ENCODE measurements around the gene PERM1. TPM values are rescaled to one million over a fixed set of nuclear protein-coding genes. Genes with fewer than 3 reads are reported as not detected.

PERM1 gene
- total RNA-seq, 2 donors from 2014 or later, result not detected

DNA sequence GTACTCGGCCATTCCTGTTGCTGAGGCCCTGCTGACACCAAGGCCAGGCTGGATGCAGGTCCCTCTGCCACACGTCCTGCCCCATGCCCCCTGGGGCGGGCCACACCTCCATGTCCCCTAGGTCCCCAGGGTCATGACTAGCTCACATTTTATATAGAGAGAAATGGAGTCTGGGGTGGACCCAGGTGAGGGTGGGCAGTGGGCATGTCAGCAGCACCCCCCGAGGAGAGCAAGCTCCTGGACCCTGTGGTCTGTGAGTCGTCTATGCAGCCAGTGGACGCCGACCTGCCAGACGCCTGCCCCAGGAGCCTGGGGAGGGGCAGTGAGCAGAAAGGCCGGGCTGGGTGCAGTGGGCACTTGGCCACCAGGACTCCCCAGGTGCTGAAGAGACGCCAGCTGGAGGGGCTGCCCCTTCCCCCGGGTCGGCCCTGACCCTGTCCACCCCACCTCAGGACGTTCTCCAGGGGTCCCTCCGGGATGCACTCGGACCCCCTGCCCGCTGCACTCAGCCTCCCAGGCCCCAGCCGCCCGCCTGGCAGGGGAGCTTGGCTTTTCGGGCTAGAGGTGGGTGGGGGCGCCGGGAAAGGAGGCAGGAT, 42.3 kb downstream of the PERM1 start:
- ATAC-seq (no peak), DNase-seq (ENCODE audit: low spot score in 2 of 2) (no peak)

DNA sequence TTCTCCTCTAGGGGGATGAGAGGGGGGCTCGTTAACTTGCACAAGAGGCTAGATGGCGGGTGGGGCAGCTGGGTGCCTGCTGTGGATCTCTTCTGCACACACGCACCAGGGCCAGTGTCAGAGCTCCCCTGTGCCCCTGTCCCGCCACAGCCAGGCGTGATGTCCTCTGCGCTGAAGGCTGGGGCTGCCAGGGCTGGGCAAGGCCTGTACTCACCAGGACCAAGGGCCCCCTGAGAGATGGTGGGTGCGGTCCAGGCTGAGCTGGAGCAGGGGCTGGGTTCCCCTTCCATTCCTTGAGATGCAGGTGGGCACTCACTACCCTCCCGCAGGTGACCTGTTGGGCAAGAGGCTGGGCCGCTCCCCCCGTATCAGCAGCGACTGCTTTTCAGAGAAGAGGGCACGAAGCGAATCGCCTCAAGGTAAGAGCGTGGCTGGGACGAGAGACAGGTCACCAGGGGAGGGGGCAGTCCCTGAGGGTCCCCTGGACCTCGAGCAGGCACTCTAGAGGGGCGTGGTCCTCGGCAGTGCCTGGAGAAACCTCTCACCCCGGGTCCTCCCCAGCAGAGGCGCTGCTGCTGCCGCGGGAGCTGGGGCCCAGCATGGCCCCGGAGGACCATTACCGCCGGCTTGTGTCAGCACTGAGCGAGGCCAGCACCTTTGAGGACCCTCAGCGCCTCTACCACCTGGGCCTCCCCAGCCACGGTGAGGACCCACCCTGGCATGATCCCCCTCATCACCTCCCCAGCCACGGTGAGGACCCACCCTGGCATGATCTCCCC, 43.0 kb downstream of the PERM1 start:
- Mint-ChIP-seq H3K9me3 (no peaks in the 10 kb centered on the region), H3K27ac (no peak overlapping the region), H3K36me3 (no peaks in the 10 kb centered on the region)
- ATAC-seq (no peak), DNase-seq (ENCODE audit: low spot score in 2 of 2) (no peak)

More for the DNA sequence above, 42.3 kb downstream of the PERM1 start:
- Mint-ChIP-seq H3K9me3 (no peaks in the 10 kb centered on the region), H3K36me3 (peaks cover 0 to 6% of the 10 kb centered on the region in 2 donors), H3K27ac (no peak overlapping the region)

DNA sequence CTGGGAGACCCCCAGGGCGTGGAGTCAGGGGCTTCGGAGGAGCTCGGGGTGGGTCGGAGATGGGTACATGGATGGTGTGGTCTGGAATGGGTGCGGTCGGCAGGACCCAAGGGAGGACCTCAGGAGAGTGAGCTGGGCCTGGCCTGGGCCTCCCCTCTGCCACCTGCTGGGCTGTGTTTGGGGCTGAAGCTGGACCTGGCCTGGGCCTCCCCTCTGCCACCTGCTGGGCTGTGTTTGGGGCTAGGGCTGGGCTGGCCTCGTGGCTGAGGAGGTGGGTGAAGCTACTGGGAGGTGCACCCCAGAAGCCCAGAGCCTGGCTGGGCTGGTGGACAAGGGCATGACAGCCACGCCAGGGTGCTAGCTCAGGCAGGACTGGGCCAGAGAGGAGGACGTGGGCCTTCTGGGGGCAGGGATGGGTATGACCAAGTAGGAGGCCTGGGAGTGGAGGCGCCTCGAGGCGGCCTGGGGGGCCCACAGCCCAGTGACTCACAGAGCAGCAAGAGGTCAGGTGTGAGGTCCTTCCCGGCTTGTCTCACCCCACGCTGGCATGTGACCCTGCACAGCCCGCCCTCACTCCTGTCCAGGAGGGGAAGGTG, 43.7 kb downstream of the PERM1 start:
- ATAC-seq, result peak; percentile 36 to 65
- Mint-ChIP-seq H3K36me3 (no peaks in the 10 kb centered on the region), H3K27ac (no peak overlapping the region), H3K9me3 (no peaks in the 10 kb centered on the region)
- no peak for DNase-seq (ENCODE audit: low spot score in 2 of 2)

DNA sequence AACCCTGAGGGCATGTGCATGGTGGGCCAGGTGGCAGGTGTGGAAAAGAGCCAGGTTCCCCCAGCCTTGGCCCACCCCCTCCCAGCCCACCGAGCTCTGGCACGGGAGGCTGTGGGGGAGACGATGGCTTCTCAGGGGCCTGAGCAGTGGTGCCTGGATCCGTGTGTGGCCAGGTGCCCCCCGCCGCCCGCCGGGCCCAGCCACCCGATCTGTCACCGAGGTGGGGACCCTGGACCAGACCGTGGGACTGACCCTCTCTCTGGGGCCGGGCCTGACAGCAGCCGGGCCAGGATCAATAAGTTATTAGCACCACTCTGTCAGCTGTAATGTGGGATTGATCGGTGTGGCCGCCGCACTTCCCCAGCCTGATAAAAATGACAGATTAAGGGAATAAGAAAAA, 44.4 kb downstream of the PERM1 start:
- no peak for ATAC-seq
- H3K36me3 Mint-ChIP-seq, result no peaks in the 10 kb centered on the region
- DNase-seq (ENCODE audit: low spot score in 2 of 2), result no peak
- H3K27ac Mint-ChIP-seq, result no peak overlapping the region
- H3K9me3 Mint-ChIP-seq, result no peaks in the 10 kb centered on the region

DNA sequence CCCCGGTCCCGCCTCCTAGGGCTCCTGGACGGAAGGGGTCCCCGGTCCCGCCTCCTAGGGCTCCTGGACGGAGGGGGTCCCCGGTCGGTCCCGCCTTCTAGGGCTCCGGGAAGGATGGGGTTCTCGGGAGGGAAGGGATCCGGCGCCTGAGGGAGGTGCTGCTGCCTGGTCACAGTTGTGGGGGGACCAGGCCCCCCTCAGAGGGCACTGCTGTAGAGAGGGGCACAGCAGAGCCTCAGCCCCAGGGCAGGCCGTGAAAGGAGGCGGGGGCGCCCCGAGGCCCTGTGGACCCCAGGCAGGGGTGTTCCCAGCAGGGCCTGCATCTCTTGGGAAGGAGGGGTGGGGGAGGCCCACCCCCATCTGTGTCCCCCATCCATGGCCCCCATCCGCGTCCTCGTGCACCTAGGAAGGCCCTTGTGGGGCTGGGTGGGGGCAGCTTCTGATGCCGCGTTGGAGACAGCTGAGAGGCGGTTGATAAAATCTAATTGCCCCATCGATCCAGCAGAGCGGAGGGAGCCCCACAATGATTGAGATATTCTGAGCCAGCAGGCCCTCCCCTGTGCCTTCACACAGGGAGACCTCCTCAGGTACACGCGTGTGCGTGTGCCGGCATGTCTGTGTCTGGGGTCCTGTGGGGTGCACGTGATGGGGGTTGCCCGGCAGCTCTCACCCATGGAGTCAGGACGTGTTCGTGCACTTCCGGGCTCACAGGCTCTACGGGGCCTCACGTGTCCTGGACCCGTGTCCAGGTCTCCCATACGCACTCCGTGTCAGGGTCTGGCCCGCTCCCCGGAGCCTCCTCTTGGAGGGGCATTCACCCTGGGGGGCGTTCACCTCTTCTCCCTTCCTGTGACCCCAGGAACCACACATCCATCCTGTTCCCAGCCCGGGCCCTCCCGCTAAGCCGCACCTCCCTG, 45.3 kb downstream of the PERM1 start:
- no peak for ATAC-seq
- Mint-ChIP-seq H3K9me3 (no peaks in the 10 kb centered on the region), H3K27ac (no peak overlapping the region), H3K36me3 (no peaks in the 10 kb centered on the region)
- no peak for DNase-seq (ENCODE audit: low spot score in 2 of 2)

DNA sequence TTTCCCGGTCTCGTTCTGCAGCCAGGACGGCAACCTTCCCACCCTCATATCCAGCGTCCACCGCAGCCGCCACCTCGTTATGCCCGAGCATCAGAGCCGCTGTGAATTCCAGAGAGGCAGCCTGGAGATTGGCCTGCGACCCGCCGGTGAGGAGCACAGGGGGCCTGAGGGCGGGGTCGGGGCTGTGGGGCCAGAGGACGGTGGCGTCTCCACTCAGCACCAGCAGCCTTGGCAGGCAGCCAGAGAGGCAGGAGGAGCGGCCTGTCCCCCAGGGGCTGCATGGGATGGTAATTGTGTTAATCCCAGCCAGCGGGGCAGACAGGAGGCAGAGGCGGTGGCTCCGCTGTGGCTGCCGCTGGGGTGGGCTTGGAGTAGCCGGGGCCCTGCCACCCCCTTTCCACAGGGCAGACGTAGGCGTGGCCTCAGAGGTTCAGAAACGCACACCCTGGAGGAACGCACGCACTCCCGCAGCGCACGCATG, 46.1 kb downstream of the PERM1 start:
- ATAC-seq, result no peak
- Mint-ChIP-seq H3K27ac (no peak overlapping the region), H3K36me3 (no peaks in the 10 kb centered on the region), H3K9me3 (no peaks in the 10 kb centered on the region)
- no peak for DNase-seq (ENCODE audit: low spot score in 2 of 2)

DNA sequence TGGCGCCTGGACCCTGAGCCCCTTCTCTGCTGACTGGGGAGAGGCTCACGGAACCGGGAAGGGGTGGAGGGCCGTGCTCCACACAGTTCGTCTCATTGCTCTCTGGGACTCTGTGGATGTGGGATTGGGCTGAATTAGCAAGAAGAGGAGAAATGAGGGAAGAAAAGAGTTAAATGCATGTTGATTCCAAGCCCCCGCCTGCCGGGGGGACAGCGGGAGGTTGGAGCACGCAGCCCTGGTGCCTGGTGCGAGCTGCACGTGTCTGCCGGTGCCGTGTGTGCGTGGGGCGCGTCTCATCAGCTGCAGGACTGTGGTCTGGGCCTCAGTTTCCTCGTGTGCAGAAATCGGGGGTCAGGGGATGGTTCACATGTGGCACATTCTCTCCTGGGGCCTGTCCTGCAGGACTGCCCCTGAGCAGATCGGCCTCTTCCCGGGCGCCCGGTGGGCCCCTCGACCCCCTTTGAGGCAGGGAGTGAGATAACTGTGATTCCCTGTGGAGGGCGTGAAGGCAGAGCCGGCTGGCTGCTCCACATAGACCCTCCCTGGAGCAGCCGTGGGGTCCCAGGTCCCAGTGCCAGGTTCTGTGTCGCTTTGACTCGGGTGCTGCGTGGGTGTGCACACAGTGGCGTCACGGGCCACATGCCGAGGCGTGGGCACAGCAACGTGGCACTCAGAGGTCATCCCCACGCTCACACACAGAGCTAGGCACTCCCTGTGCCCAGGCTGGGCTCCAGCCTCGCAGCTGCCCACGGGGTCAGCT, 46.7 kb downstream of the PERM1 start:
- no peak for ATAC-seq

DNA sequence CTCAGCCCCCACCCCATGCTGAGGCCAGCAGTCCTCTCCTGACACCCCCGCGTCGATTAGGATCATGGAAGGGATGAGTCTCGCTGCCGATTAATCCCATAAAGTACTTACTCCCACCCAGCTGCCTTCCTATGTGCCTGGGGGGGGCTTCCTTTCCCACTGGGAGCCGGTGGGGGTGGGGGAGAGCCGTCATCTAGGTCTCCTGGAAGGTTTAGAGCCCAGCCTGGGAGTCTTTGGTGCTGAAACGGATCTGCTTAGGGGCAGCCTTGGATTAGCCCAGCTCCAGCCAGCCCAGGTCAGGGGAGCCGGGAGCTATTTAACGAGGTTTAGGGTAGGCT, 48.3 kb downstream of the PERM1 start:
- ATAC-seq (no peak), DNase-seq (ENCODE audit: low spot score in 2 of 2) (no peak)
- no peaks in the 10 kb centered on the region for H3K36me3 Mint-ChIP-seq
- H3K27ac Mint-ChIP-seq, result peak overlapping the region in 1 of 2 donors; percentile 36
- H3K9me3 Mint-ChIP-seq, result no peaks in the 10 kb centered on the region

More for the DNA sequence above, 46.7 kb downstream of the PERM1 start:
- DNase-seq (ENCODE audit: low spot score in 2 of 2), result no peak
- H3K36me3 Mint-ChIP-seq, result no peaks in the 10 kb centered on the region
- no peak overlapping the region for H3K27ac Mint-ChIP-seq
- H3K9me3 Mint-ChIP-seq, result no peaks in the 10 kb centered on the region

DNA sequence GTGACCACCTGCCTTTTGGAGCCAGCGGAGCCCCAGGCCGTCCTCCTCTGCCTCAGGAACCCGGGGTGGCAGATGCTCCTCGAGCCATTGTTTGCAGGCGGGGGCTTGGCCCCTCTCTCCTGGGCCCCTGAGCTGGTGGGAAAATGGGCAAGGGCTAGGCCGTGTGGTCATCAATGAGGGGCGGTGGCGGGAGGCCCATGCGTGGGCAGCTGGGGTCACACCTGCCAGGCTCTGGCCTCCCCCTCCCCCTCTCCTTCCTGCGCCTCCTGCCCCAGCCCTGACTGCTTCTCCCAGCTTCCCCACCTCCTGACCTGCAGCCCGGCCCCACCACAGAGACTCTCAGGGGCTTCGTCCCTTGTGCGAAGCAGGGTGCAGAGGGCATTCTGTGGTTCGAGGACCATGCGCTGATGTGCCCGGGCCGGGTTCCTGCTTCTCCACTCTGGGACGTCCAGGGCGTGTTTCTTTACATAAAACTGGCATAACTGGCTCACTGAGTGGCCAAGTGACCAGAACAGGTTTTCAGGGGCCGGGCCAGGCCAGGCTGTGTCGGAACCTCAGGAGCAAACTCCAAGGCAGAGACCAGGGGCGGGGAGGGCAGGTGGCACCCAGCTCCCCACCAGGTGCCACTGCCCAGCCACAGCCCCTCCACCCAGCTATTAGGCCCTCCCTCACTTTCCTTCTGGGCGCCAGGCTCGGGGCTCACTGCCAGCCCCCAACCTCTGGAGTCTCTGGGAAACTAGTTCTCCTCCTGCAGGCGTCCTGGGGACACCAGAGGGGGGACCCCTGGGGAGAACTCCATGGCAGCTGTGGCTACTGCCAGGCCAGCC, 48.9 kb downstream of the PERM1 start:
- no peaks in the 10 kb centered on the region for H3K36me3 Mint-ChIP-seq
- H3K27ac Mint-ChIP-seq, result no peak overlapping the region
- no peaks in the 10 kb centered on the region for H3K9me3 Mint-ChIP-seq
- ATAC-seq (no peak), DNase-seq (ENCODE audit: low spot score in 2 of 2) (no peak)

DNA sequence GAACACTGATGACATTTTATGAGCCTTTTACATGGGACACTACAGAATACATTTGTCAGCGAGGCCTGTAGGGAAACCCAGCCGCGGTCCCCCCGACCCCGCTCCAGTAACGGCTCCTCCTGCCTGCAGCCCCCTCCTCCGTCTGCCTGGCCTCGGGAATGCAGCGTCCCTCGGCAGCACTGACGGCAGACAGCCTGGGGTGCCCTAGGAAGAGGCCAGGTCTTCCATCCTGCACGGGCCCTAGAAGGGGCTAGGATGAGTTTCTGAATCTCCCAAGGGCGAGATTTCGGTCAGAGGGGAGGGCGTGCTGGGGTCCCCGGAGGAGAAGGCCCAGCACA, 49.8 kb downstream of the PERM1 start:
- no peak overlapping the region for H3K27ac Mint-ChIP-seq
- H3K36me3 Mint-ChIP-seq, result no peaks in the 10 kb centered on the region
- H3K9me3 Mint-ChIP-seq, result no peaks in the 10 kb centered on the region
- no peak for ATAC-seq
- no peak for DNase-seq (ENCODE audit: low spot score in 2 of 2)

DNA sequence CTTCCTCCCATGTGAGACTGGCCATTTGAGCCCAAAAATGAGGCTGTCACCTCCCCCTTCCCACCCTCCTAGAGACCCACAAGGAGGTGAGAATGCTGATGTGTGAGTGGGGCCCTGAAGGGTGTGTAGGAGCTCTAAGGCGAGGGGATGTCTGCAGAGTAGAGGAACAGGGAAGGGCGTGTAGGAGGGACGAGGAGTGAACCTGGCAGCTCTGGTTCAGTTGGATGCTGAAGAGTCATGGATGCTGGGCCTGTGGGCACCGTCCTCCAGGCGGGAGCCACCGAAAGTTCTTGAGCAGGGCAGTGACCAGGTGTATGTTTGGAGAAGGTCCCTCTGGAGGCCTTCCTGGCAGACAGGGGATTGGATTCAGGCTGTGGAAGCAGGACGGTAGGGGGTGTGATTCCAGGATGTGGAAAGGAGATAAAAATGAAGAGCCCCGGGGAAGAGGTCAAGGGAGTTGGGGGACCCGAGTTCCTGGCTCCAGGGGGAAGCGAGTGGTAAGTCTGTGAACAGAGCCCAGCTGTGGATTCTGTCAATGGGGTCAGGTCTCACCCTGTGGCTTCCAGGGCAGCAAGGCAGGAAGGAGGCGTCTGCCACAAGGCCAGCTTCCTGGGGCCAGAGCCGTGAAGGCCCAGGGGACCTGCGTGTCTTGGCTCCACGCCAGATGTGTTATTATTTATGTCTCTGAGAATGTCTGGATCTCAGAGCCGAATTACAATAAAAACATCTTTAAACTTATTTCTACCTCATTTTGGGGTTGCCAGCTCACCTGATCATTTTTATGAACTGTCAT, 50.3 kb downstream of the PERM1 start:
- H3K9me3 Mint-ChIP-seq, result no peaks in the 10 kb centered on the region
- H3K27ac Mint-ChIP-seq, result no peak overlapping the region
- H3K36me3 Mint-ChIP-seq, result no peaks in the 10 kb centered on the region
- DNase-seq (ENCODE audit: low spot score in 2 of 2), result no peak
- no peak for ATAC-seq

DNA sequence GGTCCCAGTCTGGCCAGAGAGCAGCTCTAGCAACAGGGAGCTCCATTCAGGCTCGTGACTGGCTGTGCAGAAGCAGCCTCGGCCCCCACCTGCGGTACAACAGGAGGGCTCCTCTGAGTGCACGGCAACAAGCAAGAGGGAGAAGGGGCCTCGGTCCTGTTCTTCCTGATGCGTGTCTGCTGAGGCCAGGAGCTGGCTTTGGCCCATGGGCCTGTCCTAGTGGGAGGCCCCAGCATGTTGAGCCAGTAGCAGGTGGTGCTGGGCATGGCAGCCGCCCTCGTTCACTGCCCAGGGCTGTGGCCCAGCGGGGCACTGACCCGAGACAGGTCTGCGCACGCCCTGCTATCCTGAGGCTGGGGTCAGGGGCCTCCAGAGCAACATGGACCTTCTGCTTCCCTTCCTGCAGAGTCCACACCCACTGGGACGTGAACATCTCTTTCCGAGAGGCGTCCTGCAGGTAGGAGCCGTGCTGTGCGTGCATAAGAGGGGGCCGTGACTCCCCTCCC, 51.2 kb downstream of the PERM1 start:
- ATAC-seq (no peak), DNase-seq (ENCODE audit: low spot score in 2 of 2) (no peak)
- no peaks in the 10 kb centered on the region for H3K36me3 Mint-ChIP-seq
- no peaks in the 10 kb centered on the region for H3K9me3 Mint-ChIP-seq
- no peak overlapping the region for H3K27ac Mint-ChIP-seq

DNA sequence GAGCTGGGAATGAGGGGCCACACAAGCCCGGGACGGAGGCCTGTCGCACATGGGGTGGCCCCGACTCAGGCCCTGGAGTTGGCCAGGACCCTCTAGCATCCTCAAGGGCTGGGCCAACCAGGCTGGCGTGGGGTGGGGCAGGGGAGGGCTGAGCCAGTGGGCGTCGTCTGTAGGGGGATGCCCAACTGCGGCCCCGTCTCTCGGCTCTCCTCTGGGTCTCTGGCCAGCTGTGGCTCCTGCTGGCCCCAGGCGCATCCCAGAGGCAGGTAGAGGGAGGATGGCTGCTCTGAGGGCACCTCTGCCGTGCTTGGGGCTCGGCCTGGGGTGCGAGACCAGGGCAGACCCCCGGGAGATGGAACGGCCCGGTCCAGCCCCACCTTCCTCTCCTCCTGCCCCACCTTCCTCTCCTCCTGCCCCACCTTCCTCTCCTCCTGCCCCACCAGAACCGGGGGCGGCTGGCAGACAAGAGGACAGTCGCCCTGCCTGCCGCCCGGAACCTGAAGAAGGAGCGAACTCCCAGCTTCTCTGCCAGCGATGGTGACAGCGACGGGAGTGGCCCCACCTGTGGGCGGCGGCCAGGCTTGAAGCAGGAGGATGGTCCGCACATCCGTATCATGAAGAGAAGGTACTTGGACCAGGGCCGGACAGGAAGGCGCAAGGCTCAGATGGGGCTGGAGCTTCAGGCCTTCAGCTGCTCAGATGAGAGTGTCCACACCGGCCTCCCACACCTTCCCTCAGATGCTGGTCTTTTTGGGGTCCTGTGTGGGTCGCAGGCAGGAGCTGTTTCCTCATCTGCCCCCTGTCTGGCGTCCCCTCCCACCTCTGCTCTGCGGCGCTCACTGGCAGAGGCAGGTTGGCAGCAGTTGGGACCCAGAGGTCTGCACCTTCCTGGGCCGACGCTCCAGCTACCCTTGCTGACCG, 51.9 kb downstream of the PERM1 start:
- DNase-seq (ENCODE audit: low spot score in 2 of 2), result no peak
- no peaks in the 10 kb centered on the region for H3K36me3 Mint-ChIP-seq
- no peaks in the 10 kb centered on the region for H3K9me3 Mint-ChIP-seq
- no peak overlapping the region for H3K27ac Mint-ChIP-seq
- ATAC-seq, result no peak
